Osteoblast (primary cell): Measurements from ENCODE around the gene SH2D7. TPM values are rescaled to one million over a fixed set of nuclear protein-coding genes. Genes with fewer than 3 reads are reported as not detected.

ENCODE experiments used
- DNase-seq: peaks from one replicate; pipeline ENCODE4 v3.0.0; 2011; ENCODE audit warnings: low spot score, mixed read lengths; ENCODE audit not compliant: insufficient read length; ENCODE audit errors: missing footprints
- H2AFZ ChIP-seq: 2 replicates; pipeline ENCODE4 v1.6.0; 2011; ENCODE audit warnings: mild to moderate bottlenecking, low read length
- H3K27ac ChIP-seq: 2 replicates; pipeline ENCODE4 v1.5.1; 2011; ENCODE audit warnings: mild to moderate bottlenecking, low read depth, low read length, moderate library complexity
- H3K27me3 ChIP-seq: 2 replicates; pipeline ENCODE4 v1.6.0; 2012; ENCODE audit warnings: mild to moderate bottlenecking, control low read depth, inconsistent platforms, low read length, moderate library complexity; ENCODE audit not compliant: insufficient read depth
- H3K36me3 ChIP-seq: 2 replicates; pipeline ENCODE4 v1.5.1; 2011; ENCODE audit warnings: mild to moderate bottlenecking, low read length, control low read depth, moderate library complexity; ENCODE audit not compliant: insufficient read depth
- H3K4me1 ChIP-seq: 2 replicates; pipeline ENCODE4 v1.5.1; 2011; ENCODE audit warnings: mild to moderate bottlenecking, low read length, control low read depth, moderate library complexity; ENCODE audit not compliant: insufficient read depth
- H3K4me2 ChIP-seq: 2 replicates; pipeline ENCODE4 v1.6.0; 2011; ENCODE audit warnings: mild to moderate bottlenecking, low read length; ENCODE audit not compliant: insufficient read depth
- H3K4me3 ChIP-seq: fragments of 200-600 bp; sonication (generic); 3 replicates; pipeline ENCODE4 v1.5.1; 2012; ENCODE audit warnings: mild to moderate bottlenecking, low read length, inconsistent platforms; ENCODE audit not compliant: insufficient read depth
- H3K79me2 ChIP-seq: 2 replicates; pipeline ENCODE4 v1.6.0; 2012; ENCODE audit warnings: mild to moderate bottlenecking, low read length, control low read depth, inconsistent platforms; ENCODE audit not compliant: insufficient read depth
- H3K9me3 ChIP-seq: 2 replicates; pipeline ENCODE4 v1.5.1; 2011; ENCODE audit warnings: low read depth, low read length, control low read depth
- H4K20me1 ChIP-seq: 2 replicates; pipeline ENCODE4 v1.6.0; 2012; ENCODE audit warnings: mild to moderate bottlenecking, low read length, control low read depth; ENCODE audit not compliant: insufficient read depth
- total RNA-seq: library from RNA; depleted of rRNA; stranded (reverse); fragments of >200 nt; gene quantifications from 2 replicates; pipeline ENCODE4 v1.2.3, GENCODE V29; 2012
- TF ChIP-seq, protein P1 (sequence below): IDR thresholded peaks from 2 replicates; pipeline ENCODE4 v1.5.1; 2011; ENCODE audit warnings: mild to moderate bottlenecking, low read depth, low read length, moderate library complexity; ENCODE audit errors: extremely low read depth

The SH2D7 gene
- total RNA-seq, 1 donor: not detected

DNA sequence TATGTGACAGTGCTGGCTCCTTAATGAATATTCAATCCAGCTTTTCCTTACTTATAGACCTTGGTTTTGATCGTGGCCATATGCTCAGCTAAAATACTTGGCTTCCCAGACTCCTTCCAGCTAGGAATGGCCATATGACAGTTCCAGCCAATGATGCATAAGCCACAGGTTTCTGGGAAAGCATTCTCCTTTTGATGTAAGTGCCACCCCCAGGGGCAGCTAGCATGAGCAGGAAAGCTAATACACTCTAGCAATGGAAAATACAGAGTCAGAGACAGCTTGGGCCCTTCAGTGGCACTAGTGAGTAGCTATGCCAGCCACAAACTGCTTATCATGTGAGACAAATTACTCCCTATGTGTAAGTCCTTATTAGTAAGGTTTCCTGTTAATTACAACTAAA is 41.5 kb upstream of the SH2D7 start:
- DNase-seq: no peak
- H2AFZ ChIP-seq: no peak overlapping the region
- H3K36me3 ChIP-seq: peaks cover 16% of the 10 kb centered on the region
- no peak overlapping the region for H3K4me3 ChIP-seq
- H3K79me2 ChIP-seq: peaks cover 62% of the 10 kb centered on the region
- H3K9me3 ChIP-seq: no peaks in the 10 kb centered on the region
- no peaks in the 10 kb centered on the region for H3K27me3 ChIP-seq
- peaks cover 10% of the 10 kb centered on the region for H4K20me1 ChIP-seq
- H3K4me2 ChIP-seq: no peak overlapping the region
- H3K27ac ChIP-seq: peak overlapping the region; percentile 70
- TF ChIP-seq, protein P1, sequence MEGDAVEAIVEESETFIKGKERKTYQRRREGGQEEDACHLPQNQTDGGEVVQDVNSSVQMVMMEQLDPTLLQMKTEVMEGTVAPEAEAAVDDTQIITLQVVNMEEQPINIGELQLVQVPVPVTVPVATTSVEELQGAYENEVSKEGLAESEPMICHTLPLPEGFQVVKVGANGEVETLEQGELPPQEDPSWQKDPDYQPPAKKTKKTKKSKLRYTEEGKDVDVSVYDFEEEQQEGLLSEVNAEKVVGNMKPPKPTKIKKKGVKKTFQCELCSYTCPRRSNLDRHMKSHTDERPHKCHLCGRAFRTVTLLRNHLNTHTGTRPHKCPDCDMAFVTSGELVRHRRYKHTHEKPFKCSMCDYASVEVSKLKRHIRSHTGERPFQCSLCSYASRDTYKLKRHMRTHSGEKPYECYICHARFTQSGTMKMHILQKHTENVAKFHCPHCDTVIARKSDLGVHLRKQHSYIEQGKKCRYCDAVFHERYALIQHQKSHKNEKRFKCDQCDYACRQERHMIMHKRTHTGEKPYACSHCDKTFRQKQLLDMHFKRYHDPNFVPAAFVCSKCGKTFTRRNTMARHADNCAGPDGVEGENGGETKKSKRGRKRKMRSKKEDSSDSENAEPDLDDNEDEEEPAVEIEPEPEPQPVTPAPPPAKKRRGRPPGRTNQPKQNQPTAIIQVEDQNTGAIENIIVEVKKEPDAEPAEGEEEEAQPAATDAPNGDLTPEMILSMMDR: no peak
- peaks cover 52% of the 10 kb centered on the region for H3K4me1 ChIP-seq

DNA sequence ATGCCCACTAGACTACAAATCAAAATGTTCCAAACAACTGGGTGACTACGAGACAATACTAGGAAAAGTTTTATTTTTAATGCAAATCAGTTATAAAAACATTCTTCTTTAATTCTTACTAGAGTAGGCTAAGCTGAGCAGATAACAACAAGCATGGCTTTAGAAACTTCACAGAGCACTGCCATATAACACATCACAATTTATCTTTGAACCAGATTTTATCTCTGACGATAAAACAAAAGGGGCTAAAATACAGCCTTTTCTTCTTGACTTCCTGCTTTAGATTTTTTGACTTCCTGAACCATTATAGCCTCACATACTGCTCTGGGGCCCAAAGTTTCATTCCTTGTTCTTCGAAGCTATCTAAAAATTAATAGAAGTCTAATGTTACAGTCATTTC is 40.8 kb upstream of the SH2D7 start:
- no peak overlapping the region for H3K4me2 ChIP-seq
- peaks cover 11% of the 10 kb centered on the region for H4K20me1 ChIP-seq
- no peak overlapping the region for H3K4me3 ChIP-seq
- no peaks in the 10 kb centered on the region for H3K27me3 ChIP-seq
- peaks cover 67% of the 10 kb centered on the region for H3K79me2 ChIP-seq
- H3K4me1 ChIP-seq: peaks cover 59% of the 10 kb centered on the region
- TF ChIP-seq, protein P1: no peak
- H3K9me3 ChIP-seq: no peaks in the 10 kb centered on the region
- DNase-seq: no peak
- peak overlapping the region; percentile 70 for H3K27ac ChIP-seq
- H3K36me3 ChIP-seq: peaks cover 16% of the 10 kb centered on the region
- H2AFZ ChIP-seq: no peak overlapping the region

DNA sequence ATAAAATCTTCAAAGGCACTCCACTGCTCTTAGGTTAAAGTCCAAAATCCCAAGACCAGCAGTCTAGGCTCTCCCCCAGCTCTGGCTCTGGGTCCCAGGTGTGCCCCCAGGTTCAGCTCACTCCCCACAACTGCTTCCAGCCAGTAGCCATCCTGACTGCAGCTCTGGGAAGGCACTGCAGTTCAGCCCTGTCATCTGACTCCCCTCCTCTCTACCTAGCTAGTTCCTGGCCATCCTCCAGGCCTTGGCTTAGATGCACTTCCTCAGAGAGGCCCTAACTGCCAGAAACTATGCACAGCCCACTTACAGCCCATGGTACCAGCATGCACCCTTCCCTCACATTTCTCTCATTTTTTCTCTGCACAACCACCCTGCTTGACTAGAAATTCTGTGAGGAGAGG is 40.4 kb upstream of the SH2D7 start:
- no peaks in the 10 kb centered on the region for H3K9me3 ChIP-seq
- peaks cover 16% of the 10 kb centered on the region for H3K36me3 ChIP-seq
- peaks cover 63% of the 10 kb centered on the region for H3K4me1 ChIP-seq
- H2AFZ ChIP-seq: no peak overlapping the region
- no peak overlapping the region for H3K4me2 ChIP-seq
- H3K79me2 ChIP-seq: peaks cover 66% of the 10 kb centered on the region
- no peaks in the 10 kb centered on the region for H3K27me3 ChIP-seq
- peak overlapping the region; percentile 40 for H3K27ac ChIP-seq
- peaks cover 9% of the 10 kb centered on the region for H4K20me1 ChIP-seq
- H3K4me3 ChIP-seq: no peak overlapping the region
- no peak for DNase-seq
- TF ChIP-seq, protein P1: no peak

DNA sequence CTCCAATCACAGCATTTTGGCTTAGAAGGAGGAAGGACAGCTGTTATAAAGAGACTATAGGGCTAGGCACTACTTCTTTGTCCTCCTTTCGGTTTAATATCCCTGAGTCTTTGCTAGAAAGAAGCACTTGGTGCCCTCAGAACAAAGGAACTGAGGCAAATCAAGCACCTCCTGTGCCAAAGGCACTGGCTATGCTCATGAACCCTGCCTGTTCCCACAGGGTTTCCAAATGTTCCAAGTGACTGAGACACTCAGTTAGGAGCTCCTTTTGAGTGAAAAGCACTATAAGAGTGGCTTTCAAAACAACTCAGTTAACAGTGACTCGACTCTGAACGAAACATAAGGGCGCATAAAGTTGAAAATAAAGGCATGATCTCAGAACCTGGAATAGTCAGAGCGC is 39.8 kb upstream of the SH2D7 start:
- no peaks in the 10 kb centered on the region for H3K9me3 ChIP-seq
- no peak overlapping the region for H3K4me2 ChIP-seq
- H4K20me1 ChIP-seq: peaks cover 9% of the 10 kb centered on the region
- peaks cover 69% of the 10 kb centered on the region for H3K79me2 ChIP-seq
- TF ChIP-seq, protein P1: no peak
- H2AFZ ChIP-seq: no peak overlapping the region
- H3K4me3 ChIP-seq: no peak overlapping the region
- no peak for DNase-seq
- H3K27me3 ChIP-seq: no peaks in the 10 kb centered on the region
- H3K36me3 ChIP-seq: peaks cover 16% of the 10 kb centered on the region
- H3K27ac ChIP-seq: no peak overlapping the region
- peaks cover 66% of the 10 kb centered on the region for H3K4me1 ChIP-seq
